Measurements from ENCODE around the gene GPR82. TPM values are rescaled to one million over a fixed set of nuclear protein-coding genes. Genes with fewer than 3 reads are reported as not detected.

GPR82 gene
- polyA plus RNA-seq, 3 donors, result 0.40 to 2.0 (median 0.67) TPM

DNA sequence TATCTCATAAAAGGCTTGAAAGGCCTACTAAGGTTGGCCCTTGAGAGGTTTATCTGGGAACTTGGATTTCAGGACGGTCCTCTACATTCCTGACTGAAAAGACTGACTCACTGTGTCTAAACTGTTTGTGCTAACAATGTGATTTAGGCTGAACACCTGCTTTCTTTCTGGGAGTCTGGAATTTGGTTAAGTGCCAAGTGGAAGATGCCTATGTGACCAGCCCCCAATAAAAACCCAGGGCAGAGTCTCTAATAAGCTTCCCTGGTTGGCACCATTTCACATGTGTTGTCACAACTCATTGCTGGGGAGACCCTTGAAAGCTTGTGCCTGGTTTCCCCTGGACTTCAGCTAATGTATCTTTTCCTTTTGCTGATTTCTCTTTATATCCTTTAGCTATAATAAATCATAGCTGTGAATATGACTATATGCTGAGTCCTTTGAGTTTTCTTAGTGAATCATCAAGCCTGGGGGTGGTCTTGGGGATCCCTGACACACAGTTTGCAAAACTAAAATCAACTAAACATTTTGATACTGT, 55.1 kb downstream of the GPR82 start:
- Histone ChIP-seq H3K9ac (ENCODE audit: insufficient read depth, low read length, poor library complexity, severe bottlenecking) (no peak overlapping the region), H3K4me2 (replicated peaks; ENCODE audit: extremely low read depth, low read length, poor library complexity, severe bottlenecking) (no peak overlapping the region), H3K4me3 (replicated peaks in 1 of 3; ENCODE audit: low read depth in 2 of 3, low read length in 3 of 3) (no peak overlapping the region), H3K4me1 (ENCODE audit: control insufficient read depth in 1 of 2, insufficient read depth in 2 of 2, low read length in 2 of 2) (no peaks in the 10 kb centered on the region), H3K27me3 (ENCODE audit: control insufficient read depth in 2 of 2, insufficient read depth in 2 of 2, low read length in 2 of 2) (no peaks in the 10 kb centered on the region), H2AFZ (ENCODE audit: insufficient read depth, low read depth, low read length, poor library complexity, severe bottlenecking) (no peak overlapping the region), H4K20me1 (ENCODE audit: insufficient read depth, low read length) (no peaks in the 10 kb centered on the region), H3K9me3 (replicated peaks in 1 of 2; ENCODE audit: control insufficient read depth in 1 of 2, insufficient read depth in 1 of 2, low read length in 2 of 2) (no peaks in the 10 kb centered on the region), H3K36me3 (replicated peaks in 1 of 2; ENCODE audit: control insufficient read depth in 1 of 2, insufficient read depth in 2 of 2, low read length in 2 of 2) (no peaks in the 10 kb centered on the region), H3K79me2 (ENCODE audit: insufficient read depth, low read length) (no peaks in the 10 kb centered on the region), H3K27ac (ENCODE audit: low read depth in 1 of 2, low read length in 2 of 2) (no peak overlapping the region)
- Mint-ChIP-seq H3K27ac (no peak overlapping the region), H3K9me3 (peaks cover 0 to 4% (median 0%) of the 10 kb centered on the region in 7 donors), H3K27me3 (ENCODE audit: low read depth in 3 of 3) (peaks cover 0 to 4% (median 0%) of the 10 kb centered on the region in 3 donors), H3K4me3 (no peak overlapping the region), H3K36me3 (peaks cover 0 to 2% of the 10 kb centered on the region in 2 donors), H3K4me1 (no peaks in the 10 kb centered on the region)
- intact Hi-C loops (cut with micrococcal nuclease), result no loop called here
- WGBS (ENCODE audit: insufficient coverage), result no CpG with 5 or more reads among the region's 1 CpG
- TF ChIP-seq, protein P1, sequence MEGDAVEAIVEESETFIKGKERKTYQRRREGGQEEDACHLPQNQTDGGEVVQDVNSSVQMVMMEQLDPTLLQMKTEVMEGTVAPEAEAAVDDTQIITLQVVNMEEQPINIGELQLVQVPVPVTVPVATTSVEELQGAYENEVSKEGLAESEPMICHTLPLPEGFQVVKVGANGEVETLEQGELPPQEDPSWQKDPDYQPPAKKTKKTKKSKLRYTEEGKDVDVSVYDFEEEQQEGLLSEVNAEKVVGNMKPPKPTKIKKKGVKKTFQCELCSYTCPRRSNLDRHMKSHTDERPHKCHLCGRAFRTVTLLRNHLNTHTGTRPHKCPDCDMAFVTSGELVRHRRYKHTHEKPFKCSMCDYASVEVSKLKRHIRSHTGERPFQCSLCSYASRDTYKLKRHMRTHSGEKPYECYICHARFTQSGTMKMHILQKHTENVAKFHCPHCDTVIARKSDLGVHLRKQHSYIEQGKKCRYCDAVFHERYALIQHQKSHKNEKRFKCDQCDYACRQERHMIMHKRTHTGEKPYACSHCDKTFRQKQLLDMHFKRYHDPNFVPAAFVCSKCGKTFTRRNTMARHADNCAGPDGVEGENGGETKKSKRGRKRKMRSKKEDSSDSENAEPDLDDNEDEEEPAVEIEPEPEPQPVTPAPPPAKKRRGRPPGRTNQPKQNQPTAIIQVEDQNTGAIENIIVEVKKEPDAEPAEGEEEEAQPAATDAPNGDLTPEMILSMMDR (IDR thresholded peaks at IDR 0.05), result no peak
- no peak for DNase-seq

Small RNA genes within 50 kb of the gene (small RNA-seq; reads per million reads assigned to genes)
- gene RN7SL144P (ENCODE audit: insufficient read length, low read depth), result not detected

Other genes starting within 250 kb of the GPR82 start
- 10 to 100 TPM in 2 of 3 donors, 1 to 10 TPM in 1; 6.1 to 20.3 (median 14.8) TPM for gene GPR34, start 35.2 kb upstream of the GPR82 start, polyA plus RNA-seq
- gene CASK, start 199.4 kb downstream of the GPR82 start, polyA plus RNA-seq, result 1 to 10 TPM in 2 of 3 donors, under 1 TPM in 1; 0.48 to 7.4 (median 2.5) TPM

Measured in CD14-positive monocyte (primary cell).